Measurements from ENCODE around the gene AURKAIP1.

DNA sequence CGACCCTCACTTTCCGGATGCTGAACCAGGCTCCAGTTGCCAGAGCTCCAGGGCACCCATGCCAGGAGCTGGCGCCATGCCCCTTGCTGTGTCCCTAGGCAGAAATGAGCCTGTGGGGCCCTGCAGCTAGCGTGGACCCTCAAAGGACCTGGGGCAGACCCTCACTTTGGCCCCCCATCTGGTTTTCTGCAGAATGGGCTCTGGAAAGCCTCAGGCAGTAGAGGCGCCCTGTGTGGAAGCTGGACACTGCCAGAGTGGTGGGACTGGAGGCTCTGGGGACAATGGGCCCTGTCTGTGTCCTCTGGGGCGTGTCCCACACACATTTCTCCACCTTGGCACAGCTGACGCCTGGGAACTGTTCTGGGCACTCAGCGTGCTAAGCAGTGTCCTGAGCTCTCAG lies 6.3 kb upstream of the AURKAIP1 start:
- TF ChIP-seq GATA3 (IDR thresholded peaks at IDR 0.05; ENCODE audit: low read depth, low read length) (no peak), GATA2 (IDR thresholded peaks at IDR 0.05; ENCODE audit: low read depth, low read length) (no peak)

All from SH-SY5Y (cell line).